ENCODE results near the gene ALOX5AP.

Gene ALOX5AP

DNA sequence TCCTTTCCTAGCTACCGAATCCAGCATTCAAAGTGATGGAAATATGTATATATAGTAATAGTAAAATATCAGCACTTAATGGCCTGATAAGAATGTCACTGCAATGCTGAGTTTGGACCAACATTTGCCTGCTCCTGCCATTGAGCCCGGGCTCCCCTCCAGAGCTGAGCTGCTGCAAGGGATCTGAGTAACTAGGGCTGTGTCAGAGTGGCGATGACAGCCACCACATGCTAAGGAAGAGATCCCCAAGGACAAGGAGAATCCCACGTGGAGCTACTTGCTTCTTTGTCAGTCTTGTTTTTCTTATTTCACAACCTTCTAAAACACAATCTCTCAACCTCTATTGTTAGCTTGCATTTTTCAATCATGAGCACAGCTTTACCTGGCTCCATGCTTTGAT is 19.5 kb upstream of the ALOX5AP start:
- no peak overlapping the region for H3K27ac ChIP-seq
- DNase-seq: no peak
- in situ Hi-C loops (cut with HindIII; ENCODE audit: low pct_ligation_motif_present, low sequenced_read_pairs): no loop called here

DNA sequence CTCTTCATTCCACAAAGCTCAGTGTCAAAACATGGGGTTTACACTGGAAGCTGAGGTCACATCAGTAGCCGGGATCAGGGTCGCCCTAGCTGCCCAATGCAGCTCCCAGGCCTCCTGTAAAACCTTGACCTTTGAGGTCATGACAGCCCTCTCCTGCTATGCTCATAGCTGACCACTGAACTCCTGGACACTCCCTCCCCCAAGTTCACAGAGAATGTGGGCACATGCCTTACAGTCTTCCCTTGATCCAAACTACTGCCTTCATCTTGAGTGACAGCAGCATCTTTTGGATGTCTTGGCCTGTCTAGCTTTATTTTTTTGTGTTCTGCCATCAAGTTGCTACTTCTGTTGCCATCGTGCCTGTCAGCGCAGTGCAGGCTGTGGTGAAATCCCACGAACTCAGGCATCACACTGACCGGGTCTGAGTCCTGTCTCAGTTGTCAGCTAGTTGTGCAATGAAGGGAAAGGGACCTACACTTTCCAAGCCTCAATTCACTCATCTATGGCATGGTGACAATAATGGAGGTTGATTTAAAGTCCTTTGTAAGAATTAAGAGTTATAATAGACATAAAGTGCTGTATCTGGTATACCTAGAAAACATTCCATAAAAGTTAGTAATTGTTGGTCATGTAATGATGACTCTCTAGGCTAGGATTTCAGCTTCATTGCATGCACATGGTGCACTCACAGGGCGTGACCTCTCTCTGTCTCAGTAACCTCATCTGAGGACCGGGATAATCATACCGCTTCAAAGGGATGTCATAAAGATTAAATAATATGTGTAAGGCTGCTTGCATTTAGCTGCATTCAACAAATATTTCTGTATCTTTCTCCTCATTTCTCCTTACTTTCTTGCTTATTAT is 16.4 kb upstream of the ALOX5AP start:
- in situ Hi-C loops (cut with HindIII; ENCODE audit: low pct_ligation_motif_present, low sequenced_read_pairs): no loop called here
- peak; percentile 91 for DNase-seq
- Histone ChIP-seq H3K27me3 (replicated peaks) (no peaks in the 10 kb centered on the region), H3K4me3 (ENCODE audit: low read depth, low read length) (no peak overlapping the region), H3K27ac (peak overlapping the region; percentile 67), H3K36me3 (replicated peaks) (no peaks in the 10 kb centered on the region)
- TF ChIP-seq, protein P1, sequence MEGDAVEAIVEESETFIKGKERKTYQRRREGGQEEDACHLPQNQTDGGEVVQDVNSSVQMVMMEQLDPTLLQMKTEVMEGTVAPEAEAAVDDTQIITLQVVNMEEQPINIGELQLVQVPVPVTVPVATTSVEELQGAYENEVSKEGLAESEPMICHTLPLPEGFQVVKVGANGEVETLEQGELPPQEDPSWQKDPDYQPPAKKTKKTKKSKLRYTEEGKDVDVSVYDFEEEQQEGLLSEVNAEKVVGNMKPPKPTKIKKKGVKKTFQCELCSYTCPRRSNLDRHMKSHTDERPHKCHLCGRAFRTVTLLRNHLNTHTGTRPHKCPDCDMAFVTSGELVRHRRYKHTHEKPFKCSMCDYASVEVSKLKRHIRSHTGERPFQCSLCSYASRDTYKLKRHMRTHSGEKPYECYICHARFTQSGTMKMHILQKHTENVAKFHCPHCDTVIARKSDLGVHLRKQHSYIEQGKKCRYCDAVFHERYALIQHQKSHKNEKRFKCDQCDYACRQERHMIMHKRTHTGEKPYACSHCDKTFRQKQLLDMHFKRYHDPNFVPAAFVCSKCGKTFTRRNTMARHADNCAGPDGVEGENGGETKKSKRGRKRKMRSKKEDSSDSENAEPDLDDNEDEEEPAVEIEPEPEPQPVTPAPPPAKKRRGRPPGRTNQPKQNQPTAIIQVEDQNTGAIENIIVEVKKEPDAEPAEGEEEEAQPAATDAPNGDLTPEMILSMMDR (IDR thresholded peaks at IDR 0.05; ENCODE audit: low read depth, low read length, missing control alignments): no peak

More for the DNA sequence above, 19.5 kb upstream of the ALOX5AP start:
- Histone ChIP-seq H3K27me3 (replicated peaks) (no peaks in the 10 kb centered on the region), H3K4me3 (ENCODE audit: low read depth, low read length) (no peak overlapping the region), H3K36me3 (replicated peaks) (no peaks in the 10 kb centered on the region)
- TF ChIP-seq, protein P1 (IDR thresholded peaks at IDR 0.05; ENCODE audit: low read depth, low read length, missing control alignments): no peak

DNA sequence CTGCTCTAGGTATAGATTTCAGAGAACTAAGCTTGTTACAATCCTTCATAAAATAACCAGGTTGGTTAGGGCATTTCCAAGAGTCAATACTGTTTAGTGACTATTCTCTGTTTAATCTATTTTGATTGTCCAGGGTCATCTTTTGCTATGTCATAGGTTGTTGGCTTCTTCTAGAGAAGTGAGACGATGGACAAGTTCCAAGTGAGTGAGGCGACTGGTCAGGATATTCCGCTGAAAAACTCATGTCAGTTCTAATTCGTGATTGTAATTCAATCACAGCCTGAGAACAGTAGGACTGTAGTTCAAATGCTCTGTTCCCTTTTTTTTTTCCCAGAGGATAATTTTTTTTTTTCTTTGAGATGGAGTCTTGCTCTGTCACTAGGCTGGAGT is 15.8 kb upstream of the ALOX5AP start:
- H3K27me3 ChIP-seq (replicated peaks): no peaks in the 10 kb centered on the region
- no peak overlapping the region for H3K4me3 ChIP-seq (ENCODE audit: low read depth, low read length)
- TF ChIP-seq, protein P1 (IDR thresholded peaks at IDR 0.05; ENCODE audit: low read depth, low read length, missing control alignments): no peak
- no peaks in the 10 kb centered on the region for H3K36me3 ChIP-seq (replicated peaks)
- H3K27ac ChIP-seq: peak overlapping the region; percentile 60
- no peak for DNase-seq
- in situ Hi-C loops (cut with HindIII; ENCODE audit: low pct_ligation_motif_present, low sequenced_read_pairs): no loop called here

DNA sequence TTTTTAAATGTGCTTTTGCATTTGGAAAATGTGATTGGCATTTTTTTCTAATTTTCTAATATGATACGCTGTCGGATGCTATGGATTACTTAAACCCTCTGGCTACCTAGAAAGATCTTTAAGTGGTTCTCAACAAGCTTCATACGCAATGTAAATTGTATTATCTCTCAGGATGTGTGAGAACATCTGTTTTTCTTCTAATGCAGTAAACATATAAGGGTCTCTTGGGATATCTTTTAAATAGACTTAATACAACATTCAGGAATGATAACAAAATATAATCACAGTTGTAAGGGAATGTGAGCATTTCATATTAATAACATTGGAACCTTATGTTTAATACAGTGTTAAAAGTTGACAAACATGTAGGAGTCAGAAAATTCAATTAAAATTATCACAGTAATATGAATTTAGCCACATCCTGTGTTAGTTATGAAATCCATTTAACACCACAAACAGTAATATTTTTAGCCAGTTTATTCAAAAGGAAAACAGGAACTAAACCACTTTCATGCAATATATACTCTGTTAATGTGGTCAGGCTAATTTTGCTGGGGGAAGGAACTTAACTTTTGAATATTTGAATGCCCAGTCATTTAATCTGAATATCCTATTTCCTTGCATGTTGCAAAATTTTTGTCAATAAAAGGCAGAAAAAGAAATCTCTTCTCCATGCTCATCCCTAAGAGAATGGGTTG is 15.0 kb upstream of the ALOX5AP start:
- H3K27ac ChIP-seq: peak overlapping the region; percentile 60
- no peak overlapping the region for H3K4me3 ChIP-seq (ENCODE audit: low read depth, low read length)
- TF ChIP-seq, protein P1 (IDR thresholded peaks at IDR 0.05; ENCODE audit: low read depth, low read length, missing control alignments): no peak
- H3K27me3 ChIP-seq (replicated peaks): no peaks in the 10 kb centered on the region
- no peak for DNase-seq
- no peaks in the 10 kb centered on the region for H3K36me3 ChIP-seq (replicated peaks)
- in situ Hi-C loops (cut with HindIII; ENCODE audit: low pct_ligation_motif_present, low sequenced_read_pairs): no loop called here

DNA sequence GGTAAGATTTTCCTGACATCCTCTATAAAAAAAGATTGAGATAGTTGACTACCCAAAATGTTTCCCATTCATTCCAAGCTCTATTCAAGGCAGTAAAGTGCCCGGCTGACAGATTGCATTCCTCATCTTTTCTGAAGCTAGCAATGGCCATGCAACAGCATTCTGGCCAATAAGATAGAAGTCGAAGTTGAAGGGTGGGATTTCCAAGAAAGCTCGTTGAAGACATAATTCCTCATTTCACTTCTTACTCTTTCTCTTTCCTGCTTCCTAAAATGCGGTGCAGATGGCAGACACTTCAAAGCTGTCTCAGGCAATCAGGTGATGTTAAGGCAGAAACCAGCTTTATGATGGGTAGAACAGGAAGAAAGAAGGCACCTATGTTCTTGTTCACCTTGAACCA is 13.4 kb upstream of the ALOX5AP start:
- TF ChIP-seq, protein P1 (IDR thresholded peaks at IDR 0.05; ENCODE audit: low read depth, low read length, missing control alignments): no peak
- no peak for DNase-seq
- H3K4me3 ChIP-seq (ENCODE audit: low read depth, low read length): no peak overlapping the region
- H3K27ac ChIP-seq: no peak overlapping the region
- H3K36me3 ChIP-seq (replicated peaks): no peaks in the 10 kb centered on the region
- no peaks in the 10 kb centered on the region for H3K27me3 ChIP-seq (replicated peaks)
- in situ Hi-C loops (cut with HindIII; ENCODE audit: low pct_ligation_motif_present, low sequenced_read_pairs): no loop called here

Data from brain microvascular endothelial cell (primary cell).